ENCODE measurements around the gene AUTS2. TPM values are rescaled to one million over a fixed set of nuclear protein-coding genes. Genes with fewer than 3 reads are reported as not detected.
A peak's percentile ranks its signal among the peaks of the same experiment; 100 is the strongest.

AUTS2 gene
- total and polyA plus RNA-seq, 2 of the 8 experiments (the other 6 are each of a cell fraction or from before 2014, with no cell fraction given) = 25.9 to 101 TPM

DNA sequence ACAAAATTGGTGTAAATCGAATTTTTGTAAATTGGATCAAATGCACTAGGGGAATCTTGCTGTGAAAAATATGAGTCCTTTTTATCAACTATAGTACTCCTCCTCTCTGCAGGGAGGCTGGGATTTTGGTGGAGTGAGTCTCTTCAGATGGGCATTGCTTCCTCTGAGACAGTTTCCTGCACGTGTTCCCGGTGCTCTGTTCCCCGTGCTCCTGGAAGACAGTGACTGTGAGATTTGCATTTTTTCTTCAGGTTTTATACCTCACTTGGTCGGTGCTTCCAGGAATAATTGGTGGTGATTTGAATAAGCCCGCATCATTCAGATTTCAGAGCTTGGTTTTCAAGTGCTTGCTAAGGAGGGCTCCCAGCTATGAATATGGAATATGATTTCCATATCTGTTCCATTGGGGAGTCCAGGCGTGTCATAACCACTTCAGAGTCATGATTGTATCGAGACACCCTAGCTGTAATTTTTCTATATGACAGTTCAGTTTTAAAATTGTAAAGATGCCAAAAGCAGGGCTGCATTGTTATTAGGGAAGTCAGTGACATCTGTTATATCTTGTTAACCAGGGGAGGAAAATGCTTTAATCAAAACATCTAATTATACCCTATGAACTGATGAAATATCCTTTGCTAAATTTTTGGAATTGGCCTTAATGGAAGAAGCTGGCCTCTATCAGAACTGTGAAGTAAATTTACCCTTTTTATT is 12.3 kb downstream of the AUTS2 start:
- no peak overlapping the region for H3K4me2 ChIP-seq (ENCODE audit: insufficient read depth in 1 of 2, low read depth in 2 of 2, low read length in 2 of 2)

More for the DNA sequence above, 12.3 kb downstream of the AUTS2 start:
- H4K91ac ChIP-seq (replicated peaks; ENCODE audit: insufficient read length, low read length) = no peak overlapping the region
- no peak overlapping the region for H4K5ac ChIP-seq (ENCODE audit: insufficient read length, low read depth, low read length)
- no peak overlapping the region for H3K27ac ChIP-seq (ENCODE audit: low read depth, low read length)
- no peak overlapping the region for H2BK20ac ChIP-seq (ENCODE audit: low read length)
- peaks cover 0 to 7% (median 2%) of the 10 kb centered on the region in 4 experiments; a peak in 2 of 7 replicates for H3K4me1 ChIP-seq (replicated peaks in 1 of 4; ENCODE audit: control insufficient read depth in 3 of 4, insufficient read depth in 4 of 4, low read length in 3 of 4)
- no peaks in the 10 kb centered on the region for H3K36me3 ChIP-seq (ENCODE audit: control insufficient read depth in 2 of 4, insufficient read depth in 4 of 4, low read length in 3 of 4)
- no peak overlapping the region for H3K9ac ChIP-seq (replicated peaks in 1 of 4; ENCODE audit: extremely low read depth in 1 of 4, low read depth in 3 of 4, low read length in 3 of 4)
- no peak overlapping the region for H3K4ac ChIP-seq (replicated peaks; ENCODE audit: insufficient read length, low read depth, low read length)
- peaks cover 80 to 97% (median 91%) of the 10 kb centered on the region in 4 experiments for H3K27me3 ChIP-seq (replicated peaks in 1 of 4; ENCODE audit: control insufficient read depth in 3 of 4, extremely low read depth in 1 of 4, insufficient read depth in 3 of 4, low read length in 3 of 4)
- H3K79me2 ChIP-seq (ENCODE audit: control insufficient read depth in 1 of 2, insufficient read depth in 2 of 2, low read length in 2 of 2) = no peaks in the 10 kb centered on the region
- no peaks in the 10 kb centered on the region for H3K79me1 ChIP-seq (ENCODE audit: low read depth, low read length)
- H3K23ac ChIP-seq (ENCODE audit: insufficient read length) = no peak overlapping the region
- no peak overlapping the region for H2AFZ ChIP-seq (ENCODE audit: low read length)
- H4K20me1 ChIP-seq (replicated peaks in 1 of 2; ENCODE audit: control insufficient read depth in 1 of 2, insufficient read depth in 2 of 2, low read length in 2 of 2) = peaks cover 30 to 32% of the 10 kb centered on the region in 2 experiments
- H3K56ac ChIP-seq (replicated peaks; ENCODE audit: insufficient read length, low read depth, low read length) = no peak overlapping the region
- no peak overlapping the region for H2BK15ac ChIP-seq (ENCODE audit: low read length)
- H3K4me3 ChIP-seq (ENCODE audit: extremely low read depth in 1 of 4, insufficient read depth in 2 of 4, low read depth in 3 of 4, low read length in 4 of 4) = no peak overlapping the region
- no peak overlapping the region for H2BK12ac ChIP-seq (ENCODE audit: low read depth, low read length)
- no peak overlapping the region for H3K14ac ChIP-seq (ENCODE audit: insufficient read length)
- FAIRE-seq (no peak), DNase-seq (ENCODE audit: low read depth in 1 of 2, low spot score in 2 of 2) (no peak)
- H3K23me2 ChIP-seq (ENCODE audit: low read depth, low read length) = no peaks in the 10 kb centered on the region
- H3K18ac ChIP-seq (ENCODE audit: extremely low read depth, low read length) = no peak overlapping the region
- H2BK120ac ChIP-seq (replicated peaks; ENCODE audit: low read depth, low read length) = no peak overlapping the region
- peak; percentile 70 for TF ChIP-seq SUZ12 (IDR thresholded peaks at IDR 0.05; ENCODE audit: low read length)
- TF ChIP-seq NRF1 (IDR thresholded peaks at IDR 0.05; ENCODE audit: low read depth, low read length) = no peak
- peak; percentile 76 for TF ChIP-seq EZH2 (IDR thresholded peaks at IDR 0.05; ENCODE audit: low read depth, low read length, severe bottlenecking)
- TF ChIP-seq RNF2 (IDR thresholded peaks at IDR 0.05; ENCODE audit: borderline replicate concordance, low read depth, low read length, missing control alignments, poor library complexity, severe bottlenecking) = peak; percentile 60
- CTCF ChIA-PET (ENCODE audit: partially characterized antibody) = no interaction called here
- H2BK5ac ChIP-seq (ENCODE audit: low read depth, low read length) = no peak overlapping the region
- no peaks in the 10 kb centered on the region for H3K9me3 ChIP-seq (ENCODE audit: insufficient read depth in 2 of 2, low read depth in 1 of 2, low read length in 1 of 2)
- POLR2A ChIA-PET (ENCODE audit: partially characterized antibody) = no interaction called here
- no peak overlapping the region for H4K8ac ChIP-seq (ENCODE audit: extremely low read depth, insufficient read depth, low read length)
- 27% methylated on average over 8 of the region's 8 CpGs; no CpG with 5 or more reads in 1 of the 2 experiments for WGBS, 2 experiments (ENCODE audit: extremely low coverage in 1 of 2, insufficient coverage in 1 of 2, insufficient read length in 1 of 2, insufficient replicate concordance in 2 of 2, low coverage in 1 of 2, low lambda C conversion rate in 2 of 2, missing lambda C conversion rate in 1 of 2)
- H2AK5ac ChIP-seq (ENCODE audit: low read depth, low read length) = no peak overlapping the region
